ENCODE data around the gene MKI67. TPM values are rescaled to one million over a fixed set of nuclear protein-coding genes. Genes with fewer than 3 reads are reported as not detected.

MKI67 gene
- total and polyA plus RNA-seq, 2 donors (not counting 1 experiment from before 2014, with no cell fraction given), result 0.36 to 0.47 TPM

- H3K27me3 ChIP-seq (replicated peaks in 1 of 4; ENCODE audit: control extremely low read depth in 1 of 4, control insufficient read depth in 3 of 4, insufficient read depth in 4 of 4, low read length in 3 of 4), result peaks cover 0 to 4% (median 0%) of the 10 kb centered on the region in 4 experiments
- no peak overlapping the region for H3K27ac ChIP-seq (ENCODE audit: low read length in 2 of 2)
- Mint-ChIP-seq H3K4me3 (no peak overlapping the region), H3K27me3 (peaks cover 4% of the 10 kb centered on the region), H3K27ac (no peak overlapping the region), H3K4me1 (no peaks in the 10 kb centered on the region), H3K9me3 (ENCODE audit: insufficient read depth) (no peaks in the 10 kb centered on the region)
- H3K9me3 ChIP-seq (ENCODE audit: control extremely low read depth in 1 of 3, control insufficient read depth in 2 of 3, insufficient read depth in 1 of 3, low read length in 2 of 3), result no peaks in the 10 kb centered on the region
- H2AFZ ChIP-seq (ENCODE audit: insufficient read depth, low read depth, low read length, poor library complexity, severe bottlenecking), result no peak overlapping the region
- POLR2A ChIA-PET, result no interaction called here
- CTCF ChIA-PET, result interaction anchor here (1.2 to 1.6 kb wide), 2 partner anchors 9 to 11 kb away, joined by 3 read pairs; partner anchors contain the start of gene MKI67
- ATAC-seq (ENCODE audit: low read depth), result no peak
- H3K9ac ChIP-seq (ENCODE audit: low read length), result no peak overlapping the region
- H3K4me3 ChIP-seq (ENCODE audit: control extremely low read depth in 1 of 5, extremely low read depth in 1 of 5, insufficient read depth in 1 of 5, low read depth in 2 of 5, low read length in 4 of 5), result no peak overlapping the region
- no peaks in the 10 kb centered on the region for H4K20me1 ChIP-seq (ENCODE audit: control insufficient read depth, insufficient read depth, low read length, poor library complexity, severe bottlenecking)
- WGBS (ENCODE audit: insufficient coverage), result 100% methylated on average over 3 of the region's 13 CpGs
- no peaks in the 10 kb centered on the region for H3K36me3 ChIP-seq (replicated peaks in 1 of 2; ENCODE audit: control extremely low read depth in 1 of 2, control insufficient read depth in 1 of 2, extremely low read depth in 1 of 2, insufficient read depth in 2 of 2, low read length in 1 of 2)
- TF ChIP-seq CTCF (IDR thresholded peaks at IDR 0.05) (no peak), EZH2 (IDR thresholded peaks at IDR 0.05; ENCODE audit: borderline replicate concordance, insufficient read depth, low read depth, low read length, poor library complexity, severe bottlenecking) (no peak)
- intact Hi-C loops (cut with micrococcal nuclease), result no loop called here
- DNase-seq, result no peak
- H3K4me2 ChIP-seq (replicated peaks; ENCODE audit: low read depth, low read length, poor library complexity, severe bottlenecking), result no peak overlapping the region
- no peaks in the 10 kb centered on the region for H3K4me1 ChIP-seq (ENCODE audit: control insufficient read depth in 2 of 2, insufficient read depth in 2 of 2, low read length in 2 of 2)
- peaks cover 22% of the 10 kb centered on the region for H3K79me2 ChIP-seq (ENCODE audit: control insufficient read depth, insufficient read depth, low read length)
Observed at GRCh38 chr10:128116851-128117615, 9.2 kb downstream of the MKI67 start.

GRCh38 chr10:128116187-128116586 lies 10.0 kb downstream of the MKI67 start:
- POLR2A ChIA-PET, result no interaction called here
- Histone ChIP-seq H3K9me3 (ENCODE audit: control extremely low read depth in 1 of 3, control insufficient read depth in 2 of 3, insufficient read depth in 1 of 3, low read length in 2 of 3) (no peaks in the 10 kb centered on the region), H3K4me1 (ENCODE audit: control insufficient read depth in 2 of 2, insufficient read depth in 2 of 2, low read length in 2 of 2) (no peaks in the 10 kb centered on the region), H3K9ac (ENCODE audit: low read length) (no peak overlapping the region), H3K79me2 (ENCODE audit: control insufficient read depth, insufficient read depth, low read length) (peaks cover 18% of the 10 kb centered on the region), H3K27me3 (replicated peaks in 1 of 4; ENCODE audit: control extremely low read depth in 1 of 4, control insufficient read depth in 3 of 4, insufficient read depth in 4 of 4, low read length in 3 of 4) (no peaks in the 10 kb centered on the region), H3K4me2 (replicated peaks; ENCODE audit: low read depth, low read length, poor library complexity, severe bottlenecking) (no peak overlapping the region), H2AFZ (ENCODE audit: insufficient read depth, low read depth, low read length, poor library complexity, severe bottlenecking) (no peak overlapping the region), H3K27ac (ENCODE audit: low read length in 2 of 2) (no peak overlapping the region), H3K4me3 (ENCODE audit: control extremely low read depth in 1 of 5, extremely low read depth in 1 of 5, insufficient read depth in 1 of 5, low read depth in 2 of 5, low read length in 4 of 5) (no peak overlapping the region), H3K36me3 (replicated peaks in 1 of 2; ENCODE audit: control extremely low read depth in 1 of 2, control insufficient read depth in 1 of 2, extremely low read depth in 1 of 2, insufficient read depth in 2 of 2, low read length in 1 of 2) (no peaks in the 10 kb centered on the region), H4K20me1 (ENCODE audit: control insufficient read depth, insufficient read depth, low read length, poor library complexity, severe bottlenecking) (no peaks in the 10 kb centered on the region)
- TF ChIP-seq CTCF (IDR thresholded peaks at IDR 0.05) (no peak), EZH2 (IDR thresholded peaks at IDR 0.05; ENCODE audit: borderline replicate concordance, insufficient read depth, low read depth, low read length, poor library complexity, severe bottlenecking) (no peak)
- Mint-ChIP-seq H3K9me3 (ENCODE audit: insufficient read depth) (no peaks in the 10 kb centered on the region), H3K27me3 (no peaks in the 10 kb centered on the region), H3K27ac (no peak overlapping the region), H3K4me3 (no peak overlapping the region), H3K4me1 (no peaks in the 10 kb centered on the region)
- ATAC-seq (ENCODE audit: low read depth) (no peak), DNase-seq (no peak)
- intact Hi-C loops (cut with micrococcal nuclease), result no loop called here
- WGBS (ENCODE audit: insufficient coverage), result 100% methylated on average over 1 of the region's 4 CpGs
- CTCF ChIA-PET, result interaction anchor here (1.6 kb wide), 1 partner anchor 10 kb away, joined by 3 read pairs; no protein-coding TSS in a partner anchor

Data from B cell (primary cell).